GM23248 (cell line): ENCODE data around the gene DHX57. TPM values are rescaled to one million over a fixed set of nuclear protein-coding genes. Genes with fewer than 3 reads are reported as not detected.
"Not testable (repeated sequence)": the region's sequence is repeated elsewhere in the genome, so short reads cannot be mapped to it uniquely, and the experiment has no call there.

Source experiments
- DNase-seq: peaks from one replicate; pipeline ENCODE4 v3.0.0-alpha.2; 2015
- H2AFZ ChIP-seq: fragments of 200-600 bp; sonication (generic); 2 replicates; pipeline ENCODE4 v1.6.1; 2016; ENCODE audit warnings: antibody characterized with exemption
- H3F3A ChIP-seq: fragments of 200-600 bp; sonication (generic); 2 replicates; pipeline ENCODE4 v1.6.1; 2016; ENCODE audit warnings: mild to moderate bottlenecking, antibody characterized with exemption, mixed run types; ENCODE audit not compliant: insufficient read depth
- H3K27ac ChIP-seq: fragments of 200-600 bp; sonication (generic); 2 replicates; pipeline ENCODE4 v1.5.1; 2016; ENCODE audit warnings: mild to moderate bottlenecking
- H3K27me3 ChIP-seq: fragments of 200-600 bp; sonication (generic); replicated peaks from 2 replicates; pipeline ENCODE4 v1.6.1; 2016; ENCODE audit warnings: mild to moderate bottlenecking; ENCODE audit not compliant: insufficient read depth
- H3K36me3 ChIP-seq: fragments of 200-600 bp; sonication (generic); 2 replicates; pipeline ENCODE4 v1.6.1; 2016; ENCODE audit warnings: low read depth, mild to moderate bottlenecking
- H3K4me1 ChIP-seq: fragments of 200-600 bp; sonication (generic); 2 replicates; pipeline ENCODE4 v1.6.1; 2016; ENCODE audit warnings: mild to moderate bottlenecking; ENCODE audit not compliant: insufficient read depth
- H3K4me2 ChIP-seq: fragments of 200-600 bp; sonication (generic); one replicate; pipeline ENCODE4 v1.6.1; 2016; ENCODE audit warnings: mild to moderate bottlenecking; ENCODE audit not compliant: unreplicated experiment
- H3K4me3 ChIP-seq: fragments of 200-600 bp; sonication (generic); 2 replicates; pipeline ENCODE4 v1.5.1; 2016; ENCODE audit warnings: mild to moderate bottlenecking
- H3K79me2 ChIP-seq: fragments of 200-600 bp; sonication (generic); 2 replicates; pipeline ENCODE4 v1.6.1; 2016; ENCODE audit warnings: mild to moderate bottlenecking; ENCODE audit not compliant: insufficient read depth
- H3K9ac ChIP-seq: fragments of 200-600 bp; sonication (generic); 2 replicates; pipeline ENCODE4 v1.6.1; 2016; ENCODE audit warnings: mild to moderate bottlenecking
- H3K9me2 ChIP-seq: fragments of 200-600 bp; sonication (generic); 2 replicates; pipeline ENCODE4 v1.6.1; 2016; ENCODE audit warnings: mixed run types, mild to moderate bottlenecking, moderate library complexity; ENCODE audit not compliant: insufficient read depth
- H3K9me3 ChIP-seq: fragments of 200-600 bp; sonication (generic); one replicate; pipeline ENCODE4 v1.6.1; 2017; ENCODE audit warnings: low read depth
- H4K20me1 ChIP-seq: fragments of 200-600 bp; sonication (generic); 2 replicates; pipeline ENCODE4 v1.6.0; 2016; ENCODE audit not compliant: insufficient read depth
- EZH2 ChIP-seq: fragments of 200-600 bp; sonication (generic); IDR thresholded peaks from 2 replicates; pipeline ENCODE4 v1.6.1; 2018; ENCODE audit warnings: antibody characterized with exemption, mild to moderate bottlenecking; ENCODE audit not compliant: insufficient read depth, poor library complexity, severe bottlenecking
- EZH2phosphoT487 ChIP-seq: fragments of 200-600 bp; sonication (generic); IDR thresholded peaks from 2 replicates; pipeline ENCODE4 v1.6.1; 2018; ENCODE audit warnings: antibody characterized with exemption, moderate library complexity, mild to moderate bottlenecking, low read depth; ENCODE audit not compliant: insufficient read depth
- WGBS, 2 experiments: methylation state at CpG; one replicate each; pipeline ENCODE4 v1.1.6; 2015 to 2017; ENCODE audit warnings: low lambda C conversion rate in 2 of 2, low coverage in 1 of 2; ENCODE audit errors: missing lambda C conversion rate in 2 of 2; 5-methylcytosine and 5-hydroxymethylcytosine counted together
- in situ Hi-C: fragments of 300-500 bp; cut with MboI; formaldehyde crosslinking; loops from 2 replicates; pipeline ENCODE4 v1.15.0; 2020
- polyA plus RNA-seq: library from polyadenylated mRNA; unstranded; fragments of >200 nt; fragmentation: Nextera tagmentation; extraction: Ambion mirVana; gene quantifications from 2 replicates; pipeline ENCODE4 v1.2.1, GENCODE V29; 2016
- total RNA-seq: library from RNA; depleted of rRNA; stranded (reverse); fragments of >200 nt; shearing (Covaris generic); gene quantifications from 2 replicates; pipeline ENCODE4 v1.2.3, GENCODE V29; 2014

Gene DHX57
- total and polyA plus RNA-seq, 2 experiments from 2014 or later = 10.5 to 13.9 TPM

DNA sequence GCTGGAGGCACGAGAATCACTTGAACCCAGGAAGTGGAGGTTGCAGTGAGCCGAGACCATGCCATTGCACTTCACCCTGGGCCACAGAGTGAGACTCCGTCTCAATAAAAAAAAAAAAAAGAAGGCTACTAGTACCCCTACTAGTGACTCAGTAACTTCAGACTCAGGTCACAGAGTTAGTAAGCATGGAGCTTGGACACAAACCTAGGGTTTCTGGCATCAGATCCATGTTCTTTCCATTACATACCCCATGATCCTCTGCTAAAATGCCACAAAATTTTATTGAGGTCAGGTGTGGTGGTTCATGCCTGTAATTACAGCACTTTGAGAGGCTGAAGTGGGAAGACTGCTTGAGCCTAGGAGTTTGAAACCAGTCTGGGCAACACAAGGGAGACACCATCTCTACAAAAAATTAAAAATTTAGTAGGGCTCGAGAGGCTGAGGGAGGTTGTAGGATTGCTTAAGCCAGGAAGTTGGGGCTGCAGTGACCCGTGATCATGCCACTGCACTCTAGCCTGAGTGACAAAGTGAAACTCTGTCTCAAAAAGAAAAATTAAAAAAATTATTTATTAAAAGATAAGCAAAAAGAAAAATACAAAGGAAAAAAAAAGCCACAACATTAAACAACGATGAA is 45.1 kb downstream of the DHX57 start:
- Histone ChIP-seq H3K27me3 (no peaks in the 10 kb centered on the region), H3K9ac (no peak overlapping the region), H3K36me3 (peaks cover 4% of the 10 kb centered on the region; the same call in 1 of the 2 replicates), H2AFZ (no peak overlapping the region), H3K27ac (no peak overlapping the region), H4K20me1 (no peaks in the 10 kb centered on the region), H3K79me2 (no peaks in the 10 kb centered on the region), H3K4me1 (peaks cover 10% of the 10 kb centered on the region; the same call in 1 of the 2 replicates), H3K4me2 (no peak overlapping the region), H3F3A (no peaks in the 10 kb centered on the region), H3K9me3 (no peaks in the 10 kb centered on the region), H3K4me3 (no peak overlapping the region), H3K9me2 (no peaks in the 10 kb centered on the region)
- no peak for TF ChIP-seq EZH2phosphoT487
- no peak for TF ChIP-seq EZH2
- in situ Hi-C loops = no loop called here
- WGBS, 2 experiments = 84 to 85% methylated on average over 6 of the region's 6 CpGs
- DNase-seq = no peak

DNA sequence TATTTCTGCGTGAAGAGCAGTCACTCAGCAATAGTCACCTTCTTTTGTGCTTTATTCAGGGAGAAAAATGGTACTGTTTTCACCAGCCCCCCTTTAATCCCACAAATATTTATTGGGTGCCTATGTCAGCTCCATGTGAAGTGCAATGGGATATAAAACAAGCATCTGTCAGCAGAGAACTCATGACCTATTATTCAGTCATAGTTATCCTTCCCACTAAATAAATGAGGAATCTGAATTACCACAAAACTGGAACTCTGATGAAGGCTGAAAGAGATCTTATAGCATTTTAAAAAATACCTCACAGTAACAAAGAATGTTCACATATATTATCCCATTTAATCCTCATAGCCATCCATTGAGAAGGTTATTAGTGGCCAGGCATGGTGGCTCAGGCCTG is 45.8 kb downstream of the DHX57 start:
- H2AFZ ChIP-seq = no peak overlapping the region
- H3F3A ChIP-seq = no peaks in the 10 kb centered on the region
- H3K4me1 ChIP-seq = peaks cover 10% of the 10 kb centered on the region; the same call in 1 of the 2 replicates
- H3K9me3 ChIP-seq = no peaks in the 10 kb centered on the region
- no peak for DNase-seq
- no peak overlapping the region for H3K4me2 ChIP-seq
- no peaks in the 10 kb centered on the region for H3K79me2 ChIP-seq
- no peak for TF ChIP-seq EZH2phosphoT487
- TF ChIP-seq EZH2 = no peak
- H3K4me3 ChIP-seq = no peak overlapping the region
- peaks cover 9% of the 10 kb centered on the region for H3K36me3 ChIP-seq
- no peaks in the 10 kb centered on the region for H4K20me1 ChIP-seq
- in situ Hi-C loops = no loop called here
- H3K9me2 ChIP-seq = no peaks in the 10 kb centered on the region
- 96 to 100% methylated on average over 1 of the region's 1 CpG for WGBS, 2 experiments
- H3K27me3 ChIP-seq = no peaks in the 10 kb centered on the region
- H3K27ac ChIP-seq = no peak overlapping the region
- no peak overlapping the region for H3K9ac ChIP-seq

DNA sequence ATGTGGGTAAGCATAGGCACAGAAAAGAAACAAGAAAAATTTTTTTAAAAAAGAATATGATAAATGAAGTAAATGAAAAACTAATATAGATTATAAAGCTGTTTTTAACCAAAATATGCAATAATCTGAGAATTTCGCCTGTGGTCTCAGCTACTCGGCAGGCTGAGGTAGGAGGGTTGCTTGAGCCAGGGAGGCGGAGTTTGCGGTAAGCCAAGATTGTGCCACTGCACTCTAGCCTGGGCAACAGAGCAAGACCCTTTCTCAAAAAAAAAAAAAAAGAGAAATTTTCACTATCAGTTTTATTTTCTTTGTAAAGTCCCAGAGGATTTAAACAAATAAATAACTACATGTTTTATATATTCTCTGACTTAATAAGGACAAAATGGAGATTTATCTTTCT is 47.3 kb downstream of the DHX57 start:
- in situ Hi-C loops = no loop called here
- WGBS, 2 experiments = 72 to 75% methylated on average over 4 of the region's 4 CpGs
- Histone ChIP-seq H3K4me1 (peaks cover 10% of the 10 kb centered on the region; the same call in 1 of the 2 replicates), H3K9me3 (no peaks in the 10 kb centered on the region), H3K79me2 (no peaks in the 10 kb centered on the region), H3K36me3 (peaks cover 20% of the 10 kb centered on the region), H3K9ac (no peak overlapping the region), H4K20me1 (no peaks in the 10 kb centered on the region), H3K27me3 (no peaks in the 10 kb centered on the region), H2AFZ (no peak overlapping the region), H3F3A (no peaks in the 10 kb centered on the region), H3K9me2 (no peaks in the 10 kb centered on the region), H3K27ac (0 out of 2 replicates have a peak overlapping the region, but pooled peaks have one; percentile 63), H3K4me3 (no peak overlapping the region), H3K4me2 (no peak overlapping the region)
- no peak for DNase-seq
- TF ChIP-seq EZH2 = no peak
- TF ChIP-seq EZH2phosphoT487 = no peak

DNA sequence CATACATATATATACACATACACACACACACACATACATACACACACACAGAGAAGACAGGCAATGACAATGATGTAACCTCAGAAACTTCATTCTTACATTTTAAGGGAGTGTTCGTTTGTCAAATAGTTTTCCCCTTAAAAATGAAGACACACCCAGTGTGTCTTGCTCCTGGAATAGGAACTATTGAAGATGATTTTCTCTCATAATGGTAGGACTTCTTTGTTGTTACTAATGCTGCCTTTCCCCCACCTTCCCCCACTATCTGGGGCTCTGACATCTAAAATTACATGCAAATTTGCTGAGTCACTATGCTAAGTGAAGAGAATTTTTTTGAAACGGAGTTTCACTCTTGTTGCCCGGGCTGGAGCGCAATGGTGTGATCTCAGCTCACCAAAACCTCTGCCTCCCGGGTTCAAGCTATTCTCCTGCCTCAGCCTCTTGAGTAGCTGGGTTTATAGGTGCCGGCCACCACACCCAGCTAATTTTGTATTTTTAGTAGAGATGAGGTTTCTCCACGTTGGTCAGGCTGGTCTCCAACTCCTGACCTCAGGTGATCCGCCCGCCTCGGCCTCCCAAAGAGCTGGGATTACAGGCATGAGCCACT is 48.1 kb downstream of the DHX57 start:
- WGBS, 2 experiments = 60 to 64% methylated on average over 10 of the region's 10 CpGs
- H3K27me3 ChIP-seq, H3K9me2 ChIP-seq, H4K20me1 ChIP-seq, H3F3A ChIP-seq, H3K9me3 ChIP-seq, in situ Hi-C loops, H3K4me1 ChIP-seq, H3K79me2 ChIP-seq: not testable (repeated sequence)
- Histone ChIP-seq H3K36me3 (peaks cover 27% of the 10 kb centered on the region), H3K4me2 (peak overlapping the region; percentile 71), H2AFZ (peak overlapping the region; percentile 63), H3K27ac (peak overlapping the region; percentile 63), H3K4me3 (peak overlapping the region; percentile 16), H3K9ac (peak overlapping the region; percentile 45)
- DNase-seq = peak; percentile 86
